ENCODE results near the gene DMBT1. TPM values are rescaled to one million over a fixed set of nuclear protein-coding genes. Genes with fewer than 3 reads are reported as not detected.
A peak's percentile ranks its signal among the peaks of the same experiment; 100 is the strongest.

The DMBT1 gene
- total RNA-seq, 1 donor from 2014 or later: 0.44 TPM

GRCh38 chr10:122646511-122647382 is 86.2 kb downstream of the DMBT1 start:
- no peak for DNase-seq
- H3K4me3 ChIP-seq: no peak overlapping the region
- peaks cover 5% of the 10 kb centered on the region for H3K4me1 ChIP-seq
- H3K9me3 ChIP-seq (replicated peaks): no peaks in the 10 kb centered on the region
- H3K27ac ChIP-seq (replicated peaks): no peak overlapping the region
- no peak for TF ChIP-seq CTCF (IDR thresholded peaks at IDR 0.05; ENCODE audit: borderline replicate concordance)
- H3K36me3 ChIP-seq: no peaks in the 10 kb centered on the region
- peaks cover 16% of the 10 kb centered on the region for H3K27me3 ChIP-seq (ENCODE audit: low read depth)
- intact Hi-C loops (cut with micrococcal nuclease): loop anchor here (5.0 kb wide), 1 partner anchor 56 kb away; no protein-coding TSS in a partner anchor

GRCh38 chr10:122647383-122647968 is 86.9 kb downstream of the DMBT1 start:
- no peak for TF ChIP-seq CTCF (IDR thresholded peaks at IDR 0.05; ENCODE audit: borderline replicate concordance)
- peaks cover 19% of the 10 kb centered on the region for H3K27me3 ChIP-seq (ENCODE audit: low read depth)
- no peak overlapping the region for H3K4me3 ChIP-seq
- no peaks in the 10 kb centered on the region for H3K9me3 ChIP-seq (replicated peaks)
- DNase-seq: no peak
- H3K4me1 ChIP-seq: peaks cover 5% of the 10 kb centered on the region
- intact Hi-C loops (cut with micrococcal nuclease): loop anchor here (5.0 kb wide), 1 partner anchor 55 kb away; no protein-coding TSS in a partner anchor
- H3K27ac ChIP-seq (replicated peaks): no peak overlapping the region
- H3K36me3 ChIP-seq: no peaks in the 10 kb centered on the region

DNA sequence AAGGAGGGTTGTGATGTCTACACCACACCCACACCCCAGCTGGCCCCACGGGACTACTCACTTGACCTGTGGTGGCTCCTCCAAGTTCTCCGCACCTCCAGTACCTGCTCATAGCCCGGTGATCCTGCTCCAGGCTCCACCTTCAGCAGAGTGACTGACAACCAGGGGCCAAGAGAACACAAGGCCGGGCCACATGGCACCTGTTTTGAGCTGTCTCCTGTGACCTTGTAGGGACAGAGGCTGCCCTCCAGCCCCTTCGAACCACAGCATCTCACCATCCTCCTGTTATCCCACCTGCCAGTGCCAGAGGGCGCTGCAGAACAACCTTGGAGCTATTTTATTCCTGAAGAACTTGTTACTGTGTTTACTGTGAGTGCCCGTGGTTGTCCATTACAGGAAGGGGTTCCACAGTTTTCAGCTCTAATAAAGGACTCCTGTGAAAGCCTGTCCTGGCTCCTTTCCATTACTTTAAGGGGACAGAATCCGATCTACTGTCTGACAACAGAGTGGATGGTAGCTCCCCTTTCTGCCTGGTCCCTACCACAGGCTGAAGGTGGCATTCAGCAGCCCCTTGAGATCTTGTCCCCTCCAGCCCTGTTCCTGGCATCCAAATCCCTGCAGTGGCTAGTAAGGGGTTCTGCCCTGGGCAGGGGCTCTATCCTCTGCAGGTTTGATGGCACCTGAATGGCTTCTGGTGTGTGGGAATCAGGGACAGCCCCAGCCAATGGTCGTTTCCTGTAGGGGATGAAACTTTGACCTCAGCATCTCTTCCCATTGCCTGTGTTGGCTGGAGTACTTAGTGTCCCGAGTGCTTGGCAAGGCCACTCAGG is 88.3 kb downstream of the DMBT1 start:
- TF ChIP-seq CTCF (IDR thresholded peaks at IDR 0.05; ENCODE audit: borderline replicate concordance): peak; percentile 89
- Histone ChIP-seq H3K36me3 (no peaks in the 10 kb centered on the region), H3K4me1 (peaks cover 5% of the 10 kb centered on the region), H3K4me3 (no peak overlapping the region), H3K27me3 (ENCODE audit: low read depth) (peaks cover 22% of the 10 kb centered on the region), H3K27ac (replicated peaks) (no peak overlapping the region), H3K9me3 (replicated peaks) (no peaks in the 10 kb centered on the region)
- intact Hi-C loops (cut with micrococcal nuclease): loop anchor here (5.0 kb wide), 1 partner anchor 53 kb away; no protein-coding TSS in a partner anchor
- DNase-seq: peak; percentile 57

DNA sequence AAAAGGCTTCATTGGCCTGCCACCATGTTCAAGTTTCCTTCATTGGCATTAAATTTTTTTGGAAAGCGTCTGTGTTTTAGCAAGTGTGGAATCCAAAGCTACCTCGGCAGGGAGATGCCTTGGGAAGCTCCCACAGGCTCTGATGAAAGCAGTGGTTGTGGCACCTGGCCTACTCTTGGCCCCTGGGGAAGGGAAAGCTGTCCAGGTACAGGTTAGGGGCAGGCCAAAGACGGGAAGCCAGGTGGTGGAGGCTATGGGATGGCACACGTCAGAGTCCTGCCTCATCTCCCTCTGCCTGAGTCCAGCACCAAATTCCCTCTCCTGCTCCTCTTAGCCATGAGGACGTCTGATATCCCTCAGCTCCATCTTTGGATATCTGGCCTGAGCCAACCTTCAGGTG is 89.3 kb downstream of the DMBT1 start:
- peaks cover 5% of the 10 kb centered on the region for H3K4me1 ChIP-seq

More for the DNA sequence above, 89.3 kb downstream of the DMBT1 start:
- intact Hi-C loops (cut with micrococcal nuclease): loop anchor here (5.0 kb wide), 1 partner anchor 52 kb away; no protein-coding TSS in a partner anchor
- no peak overlapping the region for H3K4me3 ChIP-seq
- H3K9me3 ChIP-seq (replicated peaks): no peaks in the 10 kb centered on the region
- H3K36me3 ChIP-seq: no peaks in the 10 kb centered on the region
- no peak for DNase-seq
- peaks cover 30% of the 10 kb centered on the region for H3K27me3 ChIP-seq (ENCODE audit: low read depth)
- H3K27ac ChIP-seq (replicated peaks): no peak overlapping the region
- no peak for TF ChIP-seq CTCF (IDR thresholded peaks at IDR 0.05; ENCODE audit: borderline replicate concordance)

Measured in left ventricle myocardium inferior (tissue), 1 donor.